Measurements from ENCODE around the gene DPEP3.

The DPEP3 gene

GRCh38 chr16:67953641-67954375 lies 26.5 kb downstream of the DPEP3 start:
- H3K9me2 ChIP-seq (replicated peaks; ENCODE audit: insufficient read depth, low read length), result no peaks in the 10 kb centered on the region
- no peaks in the 10 kb centered on the region for H3K36me3 ChIP-seq (replicated peaks; ENCODE audit: insufficient read depth, low read length)
- no peak overlapping the region for H3K9ac ChIP-seq (ENCODE audit: low read length)
- H3K9me3 ChIP-seq (replicated peaks; ENCODE audit: insufficient read depth, low read length), result no peaks in the 10 kb centered on the region
- H3K27ac ChIP-seq (ENCODE audit: low read length), result no peak overlapping the region
- H3K4me1 ChIP-seq (ENCODE audit: low read length), result no peaks in the 10 kb centered on the region
- no peak overlapping the region for H3K4me2 ChIP-seq (ENCODE audit: low read depth, low read length)
- H3K79me2 ChIP-seq (ENCODE audit: low read length), result no peaks in the 10 kb centered on the region
- no peak for TF ChIP-seq EZH2phosphoT487 (IDR thresholded peaks at IDR 0.05; ENCODE audit: low read length)
- TF ChIP-seq EZH2 (optimal IDR thresholded peaks at IDR 0.05; ENCODE audit: low read depth, low read length), result no peak
- TF ChIP-seq CTCF (IDR thresholded peaks at IDR 0.05; ENCODE audit: low read length), result no peak
- no peak for DNase-seq
- H4K20me1 ChIP-seq (ENCODE audit: insufficient read depth, low read length), result no peaks in the 10 kb centered on the region
- H2AFZ ChIP-seq (ENCODE audit: low read length), result no peak overlapping the region
- no peaks in the 10 kb centered on the region for H3F3A ChIP-seq (ENCODE audit: insufficient read depth, low read length)
- H3K27me3 ChIP-seq (replicated peaks; ENCODE audit: insufficient read depth, low read length), result no peaks in the 10 kb centered on the region
- no peak overlapping the region for H3K4me3 ChIP-seq (ENCODE audit: low read length)

DNA sequence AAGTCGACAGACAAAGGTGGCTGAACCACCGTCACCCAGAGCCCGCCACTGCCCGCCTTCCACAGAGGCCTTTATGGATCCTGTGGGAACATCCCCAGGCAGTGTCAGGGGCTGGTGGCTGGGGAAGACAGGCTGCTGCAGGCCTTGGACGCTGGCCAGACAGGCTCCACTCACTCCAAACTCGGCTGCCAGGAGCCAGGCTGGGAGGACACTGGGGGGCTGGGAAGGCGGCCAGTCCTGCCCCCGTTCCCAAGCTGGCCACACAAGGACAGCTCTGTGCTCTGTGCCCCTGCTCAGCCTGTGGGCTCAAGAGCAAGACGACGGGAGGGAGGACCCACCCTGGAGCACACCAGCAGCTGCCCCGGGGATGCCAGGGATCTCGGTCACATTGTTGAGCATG lies 28.8 kb downstream of the DPEP3 start:
- Histone ChIP-seq H2AFZ (ENCODE audit: low read length) (no peak overlapping the region), H3K4me2 (ENCODE audit: low read depth, low read length) (no peak overlapping the region), H3F3A (ENCODE audit: insufficient read depth, low read length) (no peaks in the 10 kb centered on the region), H3K9me3 (replicated peaks; ENCODE audit: insufficient read depth, low read length) (no peaks in the 10 kb centered on the region), H3K79me2 (ENCODE audit: low read length) (no peaks in the 10 kb centered on the region), H3K9me2 (replicated peaks; ENCODE audit: insufficient read depth, low read length) (no peaks in the 10 kb centered on the region), H3K4me1 (ENCODE audit: low read length) (no peaks in the 10 kb centered on the region), H4K20me1 (ENCODE audit: insufficient read depth, low read length) (no peaks in the 10 kb centered on the region), H3K4me3 (ENCODE audit: low read length) (no peak overlapping the region), H3K27me3 (replicated peaks; ENCODE audit: insufficient read depth, low read length) (no peaks in the 10 kb centered on the region), H3K27ac (ENCODE audit: low read length) (no peak overlapping the region), H3K36me3 (replicated peaks; ENCODE audit: insufficient read depth, low read length) (no peaks in the 10 kb centered on the region), H3K9ac (ENCODE audit: low read length) (no peak overlapping the region)
- TF ChIP-seq EZH2 (optimal IDR thresholded peaks at IDR 0.05; ENCODE audit: low read depth, low read length) (no peak), CTCF (IDR thresholded peaks at IDR 0.05; ENCODE audit: low read length) (no peak), EZH2phosphoT487 (IDR thresholded peaks at IDR 0.05; ENCODE audit: low read length) (no peak)
- no peak for DNase-seq

DNA sequence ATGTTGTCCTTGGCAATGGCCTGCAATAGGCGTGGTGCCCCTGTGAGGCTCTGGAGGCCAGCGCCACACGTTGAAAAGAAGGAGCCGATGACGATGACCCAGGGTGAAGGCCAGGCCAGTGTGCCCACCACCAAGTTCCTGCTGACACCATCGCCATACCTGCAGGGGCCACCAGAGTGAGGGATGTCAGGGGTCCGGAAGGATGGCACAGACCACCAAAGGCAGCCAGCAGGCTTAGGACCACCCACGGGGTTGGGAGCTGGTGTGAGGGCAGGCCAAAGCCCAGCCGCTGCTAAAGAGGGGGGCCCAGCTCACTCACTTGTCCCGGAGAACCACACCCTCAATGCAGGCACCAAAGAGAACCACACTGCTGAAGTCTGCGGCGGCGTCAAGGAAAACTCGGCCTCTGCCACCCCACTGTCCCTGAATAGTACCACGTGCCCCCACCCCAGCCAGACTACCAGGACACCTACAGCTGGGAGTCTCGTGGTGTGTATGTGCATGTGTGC lies 29.9 kb downstream of the DPEP3 start:
- no peaks in the 10 kb centered on the region for H3K27me3 ChIP-seq (replicated peaks; ENCODE audit: insufficient read depth, low read length)
- H3K4me3 ChIP-seq (ENCODE audit: low read length), result no peak overlapping the region
- no peaks in the 10 kb centered on the region for H3F3A ChIP-seq (ENCODE audit: insufficient read depth, low read length)
- DNase-seq, result no peak
- no peaks in the 10 kb centered on the region for H3K79me2 ChIP-seq (ENCODE audit: low read length)
- H4K20me1 ChIP-seq (ENCODE audit: insufficient read depth, low read length), result no peaks in the 10 kb centered on the region
- TF ChIP-seq CTCF (IDR thresholded peaks at IDR 0.05; ENCODE audit: low read length) (no peak), EZH2 (optimal IDR thresholded peaks at IDR 0.05; ENCODE audit: low read depth, low read length) (no peak), EZH2phosphoT487 (IDR thresholded peaks at IDR 0.05; ENCODE audit: low read length) (no peak)
- H3K9me3 ChIP-seq (replicated peaks; ENCODE audit: insufficient read depth, low read length), result no peaks in the 10 kb centered on the region
- H3K36me3 ChIP-seq (replicated peaks; ENCODE audit: insufficient read depth, low read length), result no peaks in the 10 kb centered on the region; the same call in 1 of the 2 replicates
- no peak overlapping the region for H3K4me2 ChIP-seq (ENCODE audit: low read depth, low read length)
- H3K27ac ChIP-seq (ENCODE audit: low read length), result no peak overlapping the region
- no peaks in the 10 kb centered on the region for H3K9me2 ChIP-seq (replicated peaks; ENCODE audit: insufficient read depth, low read length)
- no peak overlapping the region for H3K9ac ChIP-seq (ENCODE audit: low read length)
- H3K4me1 ChIP-seq (ENCODE audit: low read length), result no peaks in the 10 kb centered on the region
- H2AFZ ChIP-seq (ENCODE audit: low read length), result no peak overlapping the region
